Myocyte (in vitro differentiated cells): Measurements from ENCODE around the gene SIRT7. TPM values are rescaled to one million over a fixed set of nuclear protein-coding genes. Genes with fewer than 3 reads are reported as not detected.

ENCODE experiments used
- DNase-seq: peaks from one replicate; pipeline ENCODE4 v3.0.0-alpha.2; 2012; ENCODE audit warnings: low read depth
- total RNA-seq: library from RNA; depleted of rRNA; stranded (reverse); fragments of >200 nt; gene quantifications from 2 replicates; pipeline ENCODE4 v1.2.3, GENCODE V29; 2014

SIRT7 gene
- total RNA-seq, 1 donor from 2014 or later = 20.3 TPM

DNA sequence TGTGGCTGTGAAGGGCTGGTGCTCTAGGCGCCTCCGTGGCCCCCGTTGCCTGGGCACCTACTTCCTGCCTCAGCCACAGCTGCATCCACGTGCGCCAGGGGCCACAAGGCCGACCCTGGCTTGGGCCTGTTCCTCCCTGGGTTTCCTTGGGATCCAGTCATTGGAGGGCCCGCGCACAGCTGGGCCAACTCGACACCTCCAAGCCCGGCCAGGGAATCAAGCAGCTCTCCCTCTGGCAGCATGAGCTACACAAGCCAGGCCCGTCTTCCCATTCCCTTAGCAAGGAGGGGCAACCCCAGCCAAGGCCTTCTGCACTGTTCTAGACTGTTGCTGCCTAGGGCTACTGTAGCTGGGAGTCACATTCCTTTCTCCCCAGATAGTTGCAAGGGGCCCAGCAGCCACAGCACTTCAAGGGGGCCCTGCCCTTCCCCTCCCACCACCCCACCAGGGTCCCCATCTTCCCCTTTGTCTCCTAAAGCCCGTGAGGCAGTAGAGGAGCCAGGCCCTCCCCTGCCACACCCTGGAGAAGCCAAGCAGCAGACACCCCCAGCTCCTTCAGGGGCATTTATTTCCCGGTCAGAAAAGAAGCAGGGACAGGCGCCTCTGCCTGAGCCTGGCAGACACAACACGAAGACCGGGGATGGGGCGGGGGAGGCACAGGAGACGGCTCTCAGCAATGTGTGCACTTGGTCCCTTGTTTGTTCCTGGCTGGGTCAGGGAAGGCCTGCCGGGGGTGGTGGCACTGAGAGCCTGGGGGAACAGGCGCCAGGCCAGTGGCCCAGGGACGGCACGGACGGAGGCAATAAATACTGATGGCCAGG is 50.6 kb downstream of the SIRT7 start:
- DNase-seq = peak; percentile 66

GRCh38 chr17:81866440-81867169 is 51.4 kb downstream of the SIRT7 start:
- peak; percentile 40 for DNase-seq

DNA sequence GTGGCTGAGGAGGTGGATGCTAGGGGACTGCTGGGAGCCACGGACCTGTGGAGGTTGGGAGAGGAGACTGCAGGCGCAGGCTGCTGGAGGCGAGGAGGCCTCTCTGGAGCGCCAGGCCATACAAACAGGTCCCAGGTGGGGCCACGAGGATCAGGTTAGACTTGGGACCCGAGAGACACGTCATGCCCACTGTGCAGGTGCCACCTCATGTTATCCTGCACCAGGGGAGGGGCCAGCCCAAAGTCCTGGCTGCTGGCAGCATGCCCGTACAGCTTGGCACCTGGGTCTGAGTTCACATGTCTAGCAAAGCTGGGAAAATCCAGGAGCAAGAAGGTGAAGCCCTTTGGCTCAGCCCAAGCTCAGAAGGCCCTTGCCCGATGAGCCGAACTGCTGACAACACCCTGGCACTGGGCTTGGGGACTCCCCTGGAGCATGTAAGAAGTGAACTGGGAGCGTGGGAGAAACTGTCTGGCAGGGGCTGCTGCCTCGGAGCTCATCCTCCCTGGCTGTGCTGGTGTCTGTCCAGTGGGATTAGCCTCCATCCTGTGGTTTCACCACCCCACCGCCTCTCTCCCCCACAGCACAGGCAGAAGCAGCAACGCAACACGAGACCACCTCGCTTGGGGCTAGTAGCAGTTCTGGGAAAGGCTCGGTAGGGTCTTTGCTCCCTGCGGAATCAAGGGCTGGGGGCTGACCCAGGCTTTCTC is 52.1 kb downstream of the SIRT7 start:
- no peak for DNase-seq

GRCh38 chr17:81865358-81865732 is 52.6 kb downstream of the SIRT7 start:
- DNase-seq = no peak

- DNase-seq = no peak
Measured at GRCh38 chr17:81863833-81864768, 53.9 kb downstream of the SIRT7 start.

DNA sequence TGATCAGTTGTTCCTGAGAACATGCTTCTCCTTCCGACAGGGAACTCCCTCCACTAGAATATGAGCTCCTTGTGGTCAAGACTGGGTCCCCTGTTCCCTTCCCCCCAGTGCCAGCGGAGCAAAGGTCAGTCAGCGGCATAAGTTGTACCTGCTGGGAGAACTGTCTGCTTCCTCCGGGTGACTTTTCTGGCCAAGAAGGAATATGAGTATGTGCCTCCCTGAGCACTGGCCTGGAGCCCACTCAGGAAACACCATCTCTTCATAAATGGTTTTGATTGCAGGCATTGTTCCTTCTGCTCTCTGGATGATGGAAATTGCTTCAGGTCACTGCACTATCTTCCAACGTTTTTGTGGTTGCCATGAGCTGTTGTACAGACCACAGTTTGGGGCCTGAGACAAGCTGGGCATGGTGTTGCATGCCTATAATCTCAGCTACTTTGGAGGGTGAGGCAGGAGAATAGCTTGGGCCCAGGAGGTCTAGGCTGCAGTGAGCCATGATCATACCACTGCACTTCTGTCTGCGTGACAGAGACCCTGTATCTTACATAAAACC is 54.8 kb downstream of the SIRT7 start:
- no peak for DNase-seq

Other genes with a start within 250 kb of the SIRT7 start
- 29.4 and 38.5 TPM in 2 replicates for gene ARL16, start 234.4 kb downstream of the SIRT7 start, total RNA-seq
- 101 and 123 TPM in 2 replicates for gene HGS, start 234.2 kb downstream of the SIRT7 start, total RNA-seq
- gene MRPL12, start 214.8 kb downstream of the SIRT7 start, total RNA-seq = 16.2 and 26.6 TPM in 2 replicates
- gene SLC25A10, start 205.9 kb downstream of the SIRT7 start, total RNA-seq = 11.1 and 19.4 TPM in 2 replicates
- gene GCGR, start 114.0 kb downstream of the SIRT7 start, total RNA-seq = not detected in 2 replicates
- gene MCRIP1, start 84.9 kb downstream of the SIRT7 start, total RNA-seq = 100 and 132 TPM in 2 replicates
- 12.7 and 29.7 TPM in 2 replicates for gene PPP1R27, start 83.1 kb downstream of the SIRT7 start, total RNA-seq
- gene P4HB, start 57.6 kb downstream of the SIRT7 start, total RNA-seq = 1,674 and 2,691 TPM in 2 replicates
- 157 and 161 TPM in 2 replicates for gene ARHGDIA, start 46.8 kb downstream of the SIRT7 start, total RNA-seq
- gene ALYREF, start 26.6 kb downstream of the SIRT7 start, total RNA-seq = 94.5 and 96.3 TPM in 2 replicates
- 190 and 212 TPM in 2 replicates for gene ANAPC11, start 26.5 kb downstream of the SIRT7 start, total RNA-seq
- gene NPB, start 15.9 kb downstream of the SIRT7 start, total RNA-seq = 1.3 and 6.1 TPM in 2 replicates
- gene PCYT2, start 6.8 kb downstream of the SIRT7 start, total RNA-seq = 67.4 and 88.5 TPM in 2 replicates
- 48.9 and 61.0 TPM in 2 replicates for gene MAFG, start 9.6 kb upstream of the SIRT7 start, total RNA-seq
- gene PYCR1, start 19.1 kb upstream of the SIRT7 start, total RNA-seq = 120 and 223 TPM in 2 replicates
- gene MYADML2, start 29.1 kb upstream of the SIRT7 start, total RNA-seq = 0.16 and 1.3 TPM in 2 replicates
- 0.53 and 1.2 TPM in 2 replicates for gene NOTUM, start 43.0 kb upstream of the SIRT7 start, total RNA-seq
- 21.8 and 29.7 TPM in 2 replicates for gene ASPSCR1, start 59.5 kb upstream of the SIRT7 start, total RNA-seq
- gene CENPX, start 104.7 kb upstream of the SIRT7 start, total RNA-seq = 50.0 and 61.8 TPM in 2 replicates
- 9.4 and 10.5 TPM in 2 replicates for gene LRRC45, start 105.1 kb upstream of the SIRT7 start, total RNA-seq
- gene RAC3, start 113.5 kb upstream of the SIRT7 start, total RNA-seq = 7.3 and 9.8 TPM in 2 replicates
- 99.4 and 105 TPM in 2 replicates for gene DCXR, start 119.5 kb upstream of the SIRT7 start, total RNA-seq
- gene RFNG, start 133.6 kb upstream of the SIRT7 start, total RNA-seq = 42.7 and 45.4 TPM in 2 replicates
- gene GPS1, start 133.7 kb upstream of the SIRT7 start, total RNA-seq = 121 and 122 TPM in 2 replicates
- gene DUS1L, start 147.6 kb upstream of the SIRT7 start, total RNA-seq = 97.1 and 109 TPM in 2 replicates
- 78.4 and 97.9 TPM in 2 replicates for gene FASN, start 180.1 kb upstream of the SIRT7 start, total RNA-seq